UCSD-AML1 (cell line): ENCODE results near the gene SCN9A.
A peak's percentile ranks its signal among the peaks of the same experiment; 100 is the strongest.

Experiments
- DNase-seq: peaks from one replicate; lab custom pipeline; 2025; ENCODE audit not compliant: unreplicated experiment; lab: John Stamatoyannopoulos, UW

Gene SCN9A

DNA sequence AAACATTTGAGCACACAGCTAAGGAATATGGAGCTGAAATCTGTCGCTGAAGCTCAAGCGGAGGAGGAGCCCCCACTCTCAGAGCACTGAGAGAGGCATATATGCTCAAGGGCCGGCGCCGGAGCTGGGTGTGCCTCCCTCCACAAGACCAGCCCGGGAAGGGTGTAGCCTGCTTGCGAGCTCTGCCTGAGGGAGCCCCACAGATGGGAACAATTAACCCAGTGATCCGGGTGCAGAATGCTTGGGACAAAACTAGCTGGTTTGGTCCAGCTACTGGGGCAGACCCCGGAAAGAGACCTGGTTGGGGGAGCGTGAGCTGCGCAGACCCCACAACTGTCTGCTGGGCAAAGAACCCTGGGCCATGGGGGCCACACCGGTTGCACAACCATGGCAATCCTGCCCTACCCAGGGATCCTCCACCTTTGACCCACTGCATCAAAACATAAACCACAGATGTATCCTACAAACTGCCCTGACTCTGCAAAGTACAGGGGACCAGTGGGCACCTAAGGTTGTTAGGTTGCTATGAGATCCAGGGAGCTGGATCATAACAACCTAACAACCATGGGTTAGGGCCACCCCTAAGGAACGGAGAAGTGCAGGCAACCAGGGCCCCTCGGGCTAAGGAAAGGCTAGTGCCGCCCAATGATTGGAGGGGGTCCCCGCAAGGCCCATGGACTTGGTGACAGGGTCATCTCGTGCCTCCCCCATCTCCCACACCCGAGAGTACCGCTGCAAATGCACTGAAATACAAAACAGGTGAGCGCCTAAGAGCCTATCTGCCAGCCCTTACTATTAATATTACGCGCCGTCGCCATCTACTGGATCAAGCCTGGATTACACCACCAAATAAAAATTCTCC, 194.6 kb downstream of the SCN9A start:
- peak; percentile 9 for DNase-seq

DNA sequence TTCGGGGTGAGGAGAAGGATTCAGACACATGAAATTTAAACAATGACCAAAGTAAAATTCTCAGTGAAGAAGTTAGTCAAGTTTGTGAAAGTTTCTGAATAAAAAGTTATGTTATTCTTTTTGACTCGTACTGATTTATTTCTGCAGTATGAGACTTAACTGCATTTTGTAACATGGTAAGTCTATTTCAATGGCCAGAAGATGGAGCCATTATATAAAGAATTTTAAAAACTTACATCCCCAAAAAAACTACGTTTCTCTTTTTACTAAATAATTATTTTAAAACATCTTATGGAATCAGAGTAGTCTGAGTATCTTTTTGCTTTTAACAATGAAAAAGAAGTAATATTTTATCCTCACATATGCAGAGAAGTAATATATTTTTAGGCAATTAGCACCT, 196.5 kb downstream of the SCN9A start:
- DNase-seq, result no peak

DNA sequence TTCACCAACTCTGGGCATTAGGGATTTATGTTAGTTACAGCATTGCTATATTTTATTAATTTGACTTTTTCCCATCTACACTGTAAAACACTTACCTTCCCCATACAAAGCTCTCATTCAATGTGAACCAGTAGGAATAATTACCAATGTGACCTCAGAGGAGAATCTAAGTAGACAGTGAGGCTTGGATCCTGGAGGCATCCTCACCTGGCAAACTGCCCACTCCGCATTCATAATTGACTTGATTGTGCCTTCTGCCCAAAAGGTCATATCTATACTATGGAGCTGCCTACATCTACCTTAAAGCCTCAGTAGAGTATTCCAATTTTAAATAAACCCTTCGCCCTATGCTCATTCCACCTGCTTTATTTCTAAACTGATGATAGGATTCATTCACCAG, 202.5 kb downstream of the SCN9A start:
- DNase-seq, result no peak

GRCh38 chr2:166171216-166171615, 204.5 kb downstream of the SCN9A start:
- no peak for DNase-seq

DNA sequence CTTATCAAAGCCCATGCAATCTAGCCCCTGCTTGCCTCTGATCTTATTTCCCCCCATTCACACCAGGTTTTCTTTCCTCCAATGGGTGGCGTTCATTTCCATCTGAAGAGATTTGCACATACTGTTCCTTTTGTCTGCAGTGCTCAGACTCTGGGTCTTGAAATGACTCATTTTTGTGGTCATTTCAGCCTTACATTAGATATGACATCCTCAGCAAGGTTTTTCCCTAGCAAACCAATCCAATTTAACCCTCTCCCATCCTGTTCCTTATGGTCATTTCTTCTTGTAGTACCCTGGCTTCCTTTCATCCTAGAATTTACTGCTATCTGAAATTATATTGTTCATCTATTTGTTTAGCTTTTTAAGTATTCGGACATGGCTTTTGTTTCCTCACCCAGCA, 205.4 kb downstream of the SCN9A start:
- DNase-seq, result no peak

DNA sequence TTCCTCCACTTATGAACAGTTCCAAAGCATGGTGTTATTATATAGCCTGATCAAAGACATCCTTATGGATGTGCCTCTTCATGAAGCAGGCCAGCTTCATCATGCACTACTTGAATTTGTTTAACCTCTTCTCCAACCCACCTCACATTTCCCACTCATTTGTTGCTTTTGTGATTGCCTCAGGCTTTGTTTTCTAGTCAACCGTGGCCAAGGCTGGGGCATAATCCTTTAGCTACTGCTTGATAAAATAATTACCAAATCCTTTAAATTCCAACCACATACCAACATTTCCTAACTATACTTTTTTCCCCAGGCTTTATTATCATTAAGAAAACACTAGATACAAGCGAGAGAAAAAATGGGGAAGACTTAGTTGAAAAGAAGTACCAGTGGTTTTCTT, 208.3 kb downstream of the SCN9A start:
- no peak for DNase-seq

- no peak for DNase-seq
Observed at GRCh38 chr2:166163775-166164174, 212.0 kb downstream of the SCN9A start.

DNA sequence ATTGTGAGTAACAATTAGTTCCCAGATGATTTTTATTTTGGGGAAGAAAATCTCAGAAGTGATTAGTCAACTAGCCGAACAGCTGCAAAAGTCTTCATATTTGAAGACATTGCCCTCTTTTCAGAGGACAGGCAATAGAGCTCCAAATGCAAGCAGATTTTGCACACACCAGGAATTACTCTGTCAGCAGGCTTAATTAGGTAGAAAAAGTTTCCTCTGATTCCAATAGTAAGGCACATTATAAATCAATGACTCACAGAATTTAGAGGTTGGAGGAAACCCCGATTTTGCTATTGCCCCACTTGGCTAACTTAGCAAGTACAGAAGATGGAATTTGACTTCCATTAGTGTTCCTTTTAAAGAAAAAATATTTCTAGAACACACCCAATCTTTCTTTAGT, 217.2 kb downstream of the SCN9A start:
- no peak for DNase-seq

GRCh38 chr2:166157578-166157977, 218.2 kb downstream of the SCN9A start:
- no peak for DNase-seq

DNA sequence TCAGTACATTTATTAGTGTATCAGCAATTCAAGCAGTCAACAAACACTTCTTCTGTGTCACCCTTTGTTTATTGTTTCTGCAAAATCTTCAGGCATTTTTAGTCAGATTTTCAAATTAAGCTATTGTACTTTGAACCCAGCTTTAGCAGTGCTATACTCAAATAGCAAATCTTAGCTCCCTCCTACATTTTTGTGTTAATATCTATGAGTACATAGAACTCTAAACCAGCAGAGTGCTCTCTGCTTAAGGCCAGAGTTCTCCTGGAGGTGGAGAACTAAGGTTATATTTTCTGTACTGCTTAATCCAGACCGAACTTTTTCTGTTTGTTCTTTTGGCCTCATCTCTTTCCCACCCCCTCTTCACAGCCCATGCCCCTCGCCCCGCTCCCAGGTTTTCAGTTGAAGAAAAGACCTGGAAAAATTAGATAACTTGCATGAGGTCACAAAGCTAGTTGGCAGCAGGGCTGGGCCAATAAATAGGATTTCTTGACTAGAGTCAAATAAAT, 218.7 kb downstream of the SCN9A start:
- DNase-seq, result no peak

GRCh38 chr2:166155589-166155988, 220.2 kb downstream of the SCN9A start:
- DNase-seq, result no peak

DNA sequence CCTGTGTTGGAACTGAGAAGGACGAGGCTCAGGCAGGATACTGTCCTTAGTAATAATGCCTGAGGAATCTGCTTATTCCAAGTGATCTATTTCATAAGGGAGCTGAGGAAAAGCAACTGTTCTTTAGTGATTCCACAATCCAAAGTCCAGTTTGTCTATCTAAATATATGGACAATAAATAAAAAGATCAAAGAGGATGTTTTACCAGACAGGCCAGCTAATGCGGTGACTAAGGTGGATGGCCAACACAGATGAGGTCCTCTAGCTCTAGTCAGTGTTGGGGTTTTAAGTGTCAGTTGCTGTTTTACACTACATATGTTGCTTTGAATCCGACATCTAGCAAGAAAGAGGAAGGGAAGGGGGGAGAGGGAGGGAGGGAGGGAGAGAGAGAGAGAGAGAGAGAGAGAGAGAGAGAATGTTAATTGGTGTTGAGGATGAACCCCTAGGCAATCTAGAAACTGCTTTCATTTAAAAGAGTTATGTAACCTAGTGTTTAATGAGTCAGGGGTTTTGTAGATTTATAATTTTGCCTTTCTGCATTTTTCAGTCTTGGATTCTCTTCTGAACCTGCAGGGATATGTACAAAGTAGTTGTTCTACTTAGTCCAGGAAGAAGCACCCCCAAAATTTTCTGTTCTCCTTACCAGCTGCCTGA, 220.9 kb downstream of the SCN9A start:
- no peak for DNase-seq

- no peak for DNase-seq
Observed at GRCh38 chr2:166152064-166152463, 223.7 kb downstream of the SCN9A start.

DNA sequence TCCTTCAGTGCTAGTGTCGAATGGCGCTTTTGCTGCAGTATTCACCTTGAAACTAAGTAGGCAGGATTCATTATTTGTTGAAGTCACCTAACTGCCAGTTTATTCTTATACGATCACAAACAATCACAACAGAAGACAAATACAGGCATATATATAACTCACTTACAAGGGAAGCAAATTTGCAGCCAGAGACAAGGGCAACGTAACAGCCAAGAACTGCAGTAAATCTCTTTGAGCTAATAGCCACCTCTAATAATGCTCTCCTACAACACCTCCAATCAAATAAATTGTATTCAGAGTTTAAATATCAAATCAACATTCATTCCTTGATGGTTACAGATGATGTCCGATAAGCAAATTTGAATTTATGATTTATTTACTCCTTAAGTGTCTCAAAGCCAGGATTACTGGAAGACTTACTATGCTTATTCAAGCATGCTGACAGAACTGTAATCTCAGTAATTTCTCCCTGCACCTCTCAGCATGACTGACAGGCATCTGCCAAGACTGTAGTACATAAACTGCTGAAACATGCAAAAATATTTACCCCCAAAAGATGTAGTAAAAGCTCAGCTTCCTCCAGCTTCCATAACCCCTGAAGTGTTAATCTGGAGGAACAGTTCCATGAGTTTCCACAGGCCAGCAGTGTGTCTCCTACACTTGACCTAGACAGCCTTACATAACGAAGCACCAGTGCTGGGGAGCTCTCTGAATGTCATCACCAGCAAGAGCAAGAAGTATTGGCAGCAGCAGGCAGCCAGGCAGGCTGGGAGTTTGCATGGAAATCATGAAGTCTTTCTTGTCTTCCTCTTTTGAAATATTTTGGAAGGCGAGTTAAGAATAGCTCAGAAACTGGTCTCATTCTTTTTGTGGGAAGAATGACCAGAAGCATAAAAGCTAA, 227.0 kb downstream of the SCN9A start:
- DNase-seq, result no peak

GRCh38 chr2:166147883-166148282, 227.9 kb downstream of the SCN9A start:
- DNase-seq, result no peak
